ENCODE data around the gene PABPN1L. TPM values are rescaled to one million over a fixed set of nuclear protein-coding genes. Genes with fewer than 3 reads are reported as not detected.

The PABPN1L gene
- total RNA-seq, 1 donor from 2014 or later = not detected

DNA sequence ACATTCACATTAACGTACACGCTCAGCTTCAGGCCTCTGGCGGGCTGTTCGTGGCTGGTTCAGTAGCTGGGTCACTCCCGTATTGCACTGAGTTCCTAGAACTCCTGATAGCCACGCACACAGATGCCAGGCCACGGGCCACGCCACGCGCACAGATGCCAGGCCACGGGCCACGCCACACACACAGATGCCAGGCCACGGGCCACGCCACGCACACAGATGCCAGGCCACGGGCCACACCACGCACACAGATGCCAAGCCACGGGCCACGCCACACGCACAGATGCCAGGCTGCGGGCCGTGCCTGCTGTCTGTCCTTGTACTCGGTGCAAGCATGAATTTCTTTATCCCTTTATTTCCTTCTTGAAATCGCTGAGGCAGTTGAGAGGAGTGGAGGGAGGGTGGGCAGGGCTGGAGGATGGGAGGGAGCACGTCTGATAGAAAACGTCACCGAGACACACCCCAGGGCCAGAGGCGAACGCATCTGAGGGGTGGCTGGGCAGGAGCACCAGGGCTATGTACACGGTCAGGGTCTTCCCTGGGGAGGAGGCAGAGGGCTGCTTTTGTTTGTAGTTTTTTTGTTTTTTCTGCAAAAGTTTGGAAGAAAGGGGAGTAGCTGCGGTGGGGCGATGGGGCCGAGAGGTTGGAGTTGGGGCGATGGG is 8.6 kb upstream of the PABPN1L start:
- Mint-ChIP-seq H3K9me3 (no peaks in the 10 kb centered on the region), H3K36me3 (no peaks in the 10 kb centered on the region), H3K27ac (peak overlapping the region; percentile 62), H3K4me3 (peak overlapping the region; percentile 24), H3K27me3 (ENCODE audit: insufficient read depth, low read depth) (peaks cover 9% of the 10 kb centered on the region), H3K4me1 (peaks cover 8% of the 10 kb centered on the region)
- Histone ChIP-seq H3K9ac (no peak overlapping the region), H3K27me3 (no peaks in the 10 kb centered on the region), H3F3A (ENCODE audit: low read depth) (no peaks in the 10 kb centered on the region), H3K79me2 (ENCODE audit: low read depth) (no peaks in the 10 kb centered on the region), H3K9me3 (ENCODE audit: low read depth) (no peaks in the 10 kb centered on the region), H3K4me3 (no peak overlapping the region), H3K4me1 (no peaks in the 10 kb centered on the region), H3K4me2 (no peak overlapping the region), H2AFZ (replicated peaks) (no peak overlapping the region), H3K36me3 (no peaks in the 10 kb centered on the region), H3K27ac (no peak overlapping the region), H4K20me1 (ENCODE audit: low read depth) (no peaks in the 10 kb centered on the region)
- DNase-seq (ENCODE audit: low spot score) = no peak
- no peak for TF ChIP-seq EZH2 (IDR thresholded peaks at IDR 0.05)

DNA sequence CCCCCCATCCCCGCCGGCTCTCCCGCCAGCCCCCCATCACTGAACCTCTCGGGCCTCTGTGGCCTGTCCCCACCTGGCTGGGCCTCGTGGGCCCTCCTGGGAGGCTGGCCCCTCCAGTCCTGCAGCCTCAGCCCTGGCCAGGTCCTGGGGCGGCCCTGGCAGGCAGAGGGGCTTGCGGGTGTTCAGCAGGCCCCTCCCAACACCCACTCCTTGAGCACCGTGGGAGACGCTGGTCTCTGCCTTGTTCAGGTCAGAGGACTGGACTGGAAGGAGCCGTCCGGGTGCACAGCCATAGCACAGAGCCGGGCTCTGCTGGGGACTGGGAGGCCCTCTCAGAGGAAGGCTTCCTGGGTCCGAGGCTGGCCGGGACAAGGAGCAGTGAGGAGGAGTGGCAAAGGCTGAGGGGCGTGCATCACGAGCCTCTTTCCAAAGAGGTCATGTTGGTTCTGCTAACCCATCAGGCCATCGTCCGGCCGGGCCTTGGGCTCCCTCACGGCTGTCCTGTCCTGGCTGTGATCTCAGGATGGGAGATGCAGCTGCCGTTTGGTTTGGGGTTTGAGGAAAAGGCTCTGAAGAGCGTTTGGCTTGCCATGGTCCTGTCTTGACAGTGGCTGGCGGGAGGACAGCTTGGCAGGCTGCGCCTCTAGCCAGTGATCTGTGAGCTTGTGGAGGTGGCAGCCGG is 6.3 kb upstream of the PABPN1L start:
- no peaks in the 10 kb centered on the region for H3K36me3 ChIP-seq
- no peaks in the 10 kb centered on the region for H3K79me2 ChIP-seq (ENCODE audit: low read depth)
- H3K4me2 ChIP-seq = no peak overlapping the region
- no peaks in the 10 kb centered on the region for H3K27me3 ChIP-seq
- H3K9ac ChIP-seq = no peak overlapping the region
- no peaks in the 10 kb centered on the region for H4K20me1 ChIP-seq (ENCODE audit: low read depth)
- Mint-ChIP-seq H3K27ac (no peak overlapping the region), H3K27me3 (ENCODE audit: insufficient read depth, low read depth) (peaks cover 11% of the 10 kb centered on the region), H3K9me3 (no peaks in the 10 kb centered on the region), H3K4me3 (no peak overlapping the region), H3K4me1 (peaks cover 4% of the 10 kb centered on the region), H3K36me3 (no peaks in the 10 kb centered on the region)
- no peaks in the 10 kb centered on the region for H3K9me3 ChIP-seq (ENCODE audit: low read depth)
- TF ChIP-seq, protein P1, sequence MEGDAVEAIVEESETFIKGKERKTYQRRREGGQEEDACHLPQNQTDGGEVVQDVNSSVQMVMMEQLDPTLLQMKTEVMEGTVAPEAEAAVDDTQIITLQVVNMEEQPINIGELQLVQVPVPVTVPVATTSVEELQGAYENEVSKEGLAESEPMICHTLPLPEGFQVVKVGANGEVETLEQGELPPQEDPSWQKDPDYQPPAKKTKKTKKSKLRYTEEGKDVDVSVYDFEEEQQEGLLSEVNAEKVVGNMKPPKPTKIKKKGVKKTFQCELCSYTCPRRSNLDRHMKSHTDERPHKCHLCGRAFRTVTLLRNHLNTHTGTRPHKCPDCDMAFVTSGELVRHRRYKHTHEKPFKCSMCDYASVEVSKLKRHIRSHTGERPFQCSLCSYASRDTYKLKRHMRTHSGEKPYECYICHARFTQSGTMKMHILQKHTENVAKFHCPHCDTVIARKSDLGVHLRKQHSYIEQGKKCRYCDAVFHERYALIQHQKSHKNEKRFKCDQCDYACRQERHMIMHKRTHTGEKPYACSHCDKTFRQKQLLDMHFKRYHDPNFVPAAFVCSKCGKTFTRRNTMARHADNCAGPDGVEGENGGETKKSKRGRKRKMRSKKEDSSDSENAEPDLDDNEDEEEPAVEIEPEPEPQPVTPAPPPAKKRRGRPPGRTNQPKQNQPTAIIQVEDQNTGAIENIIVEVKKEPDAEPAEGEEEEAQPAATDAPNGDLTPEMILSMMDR (IDR thresholded peaks at IDR 0.05) = no peak
- TF ChIP-seq EZH2 (IDR thresholded peaks at IDR 0.05) (no peak), EZH2phosphoT487 (IDR thresholded peaks at IDR 0.05) (no peak)
- no peak overlapping the region for H3K27ac ChIP-seq
- H3F3A ChIP-seq (ENCODE audit: low read depth) = no peaks in the 10 kb centered on the region
- no peak overlapping the region for H2AFZ ChIP-seq (replicated peaks)
- no peak overlapping the region for H3K4me3 ChIP-seq
- H3K4me1 ChIP-seq = no peaks in the 10 kb centered on the region
- DNase-seq (ENCODE audit: low spot score) = no peak

DNA sequence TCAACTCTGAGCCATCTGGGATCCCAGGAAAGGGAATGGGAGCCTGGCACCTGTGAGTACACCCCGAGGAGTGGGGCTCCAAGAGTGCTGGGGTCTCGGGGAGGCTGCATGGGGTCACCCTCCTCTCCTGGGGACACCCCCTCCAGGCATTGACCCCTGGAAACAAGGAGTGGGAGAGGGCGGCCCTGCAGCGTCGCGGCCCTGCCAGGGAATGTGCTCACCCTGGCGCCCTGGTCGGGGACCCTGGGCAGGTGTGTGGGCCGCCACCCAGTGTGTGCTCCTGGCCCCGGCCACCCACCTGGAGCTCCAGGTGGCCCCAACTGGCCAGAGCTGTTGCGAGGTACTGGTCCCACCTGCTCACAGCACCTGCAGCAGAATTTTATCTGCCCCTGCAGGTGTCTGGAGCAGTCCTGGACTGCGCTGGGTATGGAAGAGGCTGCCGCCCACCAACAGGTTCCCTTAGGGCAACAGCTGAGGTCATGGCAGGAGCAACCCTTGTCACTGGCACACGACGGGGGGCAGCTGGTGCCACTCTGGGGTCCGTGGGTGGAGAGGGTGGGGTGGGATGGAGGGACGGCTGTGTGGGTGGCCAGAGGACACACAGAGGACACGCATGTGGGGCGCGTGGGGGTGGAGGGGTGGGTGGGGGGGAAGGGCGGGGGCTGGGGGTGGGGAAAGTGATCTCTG is 5.4 kb upstream of the PABPN1L start:
- H3F3A ChIP-seq (ENCODE audit: low read depth) = no peaks in the 10 kb centered on the region
- Mint-ChIP-seq H3K4me1 (peaks cover 4% of the 10 kb centered on the region), H3K4me3 (no peak overlapping the region), H3K27ac (no peak overlapping the region), H3K27me3 (ENCODE audit: insufficient read depth, low read depth) (peaks cover 11% of the 10 kb centered on the region), H3K9me3 (no peaks in the 10 kb centered on the region), H3K36me3 (no peaks in the 10 kb centered on the region)
- no peaks in the 10 kb centered on the region for H3K36me3 ChIP-seq
- no peak overlapping the region for H3K27ac ChIP-seq
- H3K79me2 ChIP-seq (ENCODE audit: low read depth) = no peaks in the 10 kb centered on the region
- TF ChIP-seq EZH2phosphoT487 (IDR thresholded peaks at IDR 0.05) (no peak), EZH2 (IDR thresholded peaks at IDR 0.05) (no peak)
- TF ChIP-seq, protein P1 (IDR thresholded peaks at IDR 0.05) = no peak
- no peak overlapping the region for H2AFZ ChIP-seq (replicated peaks)
- no peak overlapping the region for H3K4me3 ChIP-seq
- no peak overlapping the region for H3K4me2 ChIP-seq
- no peak overlapping the region for H3K9ac ChIP-seq
- no peaks in the 10 kb centered on the region for H3K9me3 ChIP-seq (ENCODE audit: low read depth)
- no peaks in the 10 kb centered on the region for H3K27me3 ChIP-seq
- no peak for DNase-seq (ENCODE audit: low spot score)
- H4K20me1 ChIP-seq (ENCODE audit: low read depth) = no peaks in the 10 kb centered on the region
- H3K4me1 ChIP-seq = no peaks in the 10 kb centered on the region

Data from neural progenitor cell (in vitro differentiated cells).